Right cardiac atrium (tissue), 5 donors: ENCODE data around the gene SON. TPM values are rescaled to one million over a fixed set of nuclear protein-coding genes. Genes with fewer than 3 reads are reported as not detected.
"Not testable (repeated sequence)": the region's sequence is repeated elsewhere in the genome, so short reads cannot be mapped to it uniquely, and the experiment has no call there.

Source experiments
- ATAC-seq, 2 donors: fragments of 200-7000 bp; cut with Tn5 transposase; one replicate each; pipeline versions ENCODE4 v1.8.0 to v1.9.1; 2020; ENCODE audit warnings: moderate library complexity in 2 of 2, mild to moderate bottlenecking in 1 of 2
- DNase-seq, 3 donors: peaks; one replicate each; pipeline ENCODE4 v3.0.0-alpha.2; 2020
- H3K27ac ChIP-seq: one replicate; pipeline ENCODE4 v1.5.1; 2013; ENCODE audit warnings: mild to moderate bottlenecking, low read length, control low read depth, moderate library complexity
- H3K27me3 ChIP-seq: one replicate; pipeline ENCODE4 v1.6.1; 2013; ENCODE audit not compliant: control insufficient read depth, insufficient read depth
- H3K4me1 ChIP-seq: one replicate; pipeline ENCODE4 v1.6.1; 2013; ENCODE audit warnings: low read length; ENCODE audit not compliant: control insufficient read depth, insufficient read depth
- H3K4me3 ChIP-seq: one replicate; pipeline ENCODE4 v1.5.1; 2013; ENCODE audit warnings: low read length, control low read depth
- H3K9me3 ChIP-seq: one replicate; pipeline ENCODE4 v1.6.1; 2013; ENCODE audit warnings: low read length; ENCODE audit not compliant: control insufficient read depth
- WGBS: extraction: QIAGEN DNeasy Blood & Tissue Kit; methylation state at CpG from one replicate; pipeline ENCODE4 v1.1.7; 2013; 5-methylcytosine and 5-hydroxymethylcytosine counted together
- intact Hi-C, 4 donors: fragments of 100-400 bp; cut with DNase I; formaldehyde crosslinking; loops; one replicate each; pipeline versions ENCODE4 v1.11.0 to v1.14.0; 2022 to 2023
- polyA plus RNA-seq: library from polyadenylated mRNA; stranded (reverse); fragments of 200-250 nt; gene quantifications from one replicate; pipeline ENCODE4 v1.2.3, GENCODE V29; 2013
- total RNA-seq, 4 donors: library from RNA; stranded (reverse); fragmentation: NEBNext Ultra II Directional; extraction: Animal tissue kit (Norgen Biotek cat#: 25700); gene quantifications; one replicate each; pipeline ENCODE4 v1.2.1, GENCODE V29; 2021
- donor health status: healthy with polysubstance abuse.
- donor health status: DM: no; HTN: yes; CAD: no.
- donor health status: DM: no; HTN: no; CAD: no.
- donor health status: DM: no; HTN: yes; CAD: no; lungs with severe emphysema.
- donor health status: DM: yes; HTN: yes; CAD: no.

Gene SON
- total and polyA plus RNA-seq, 5 donors = 91.2 to 204 (median 172) TPM

DNA sequence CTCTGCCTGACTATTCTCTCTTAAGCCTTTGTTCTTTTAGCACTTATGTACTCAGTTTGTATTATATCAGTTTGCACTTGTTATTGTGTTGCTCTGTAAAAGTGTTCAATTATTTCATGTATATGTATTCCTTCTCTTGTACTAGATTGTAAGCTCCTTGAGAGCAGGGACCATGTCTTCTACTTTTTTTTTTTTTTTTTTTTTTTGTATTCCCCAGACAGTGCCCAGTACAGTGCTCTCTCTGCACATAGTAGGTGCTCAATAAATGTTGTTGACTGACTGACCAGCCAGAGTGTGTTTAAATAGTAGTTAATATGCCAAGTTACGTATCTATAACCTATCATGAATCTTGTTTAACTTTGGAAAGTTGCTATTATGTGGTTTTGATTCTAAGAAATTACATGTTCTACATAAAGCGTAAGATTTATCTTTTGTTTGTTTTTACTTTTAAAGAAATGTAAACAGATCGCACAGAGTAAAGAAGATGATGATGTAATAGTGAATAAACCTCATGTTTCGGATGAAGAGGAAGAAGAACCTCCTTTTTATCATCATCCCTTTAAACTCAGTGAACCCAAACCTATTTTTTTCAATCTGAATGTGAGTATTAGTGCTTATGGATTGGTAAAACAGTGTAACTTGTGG, 16.1 kb downstream of the SON start:
- Histone ChIP-seq H3K4me1 (peaks cover 5% of the 10 kb centered on the region), H3K27me3 (no peaks in the 10 kb centered on the region), H3K4me3 (no peak overlapping the region), H3K9me3 (no peaks in the 10 kb centered on the region), H3K27ac (no peak overlapping the region)
- no peak for DNase-seq
- 92% methylated on average over 4 of the region's 4 CpGs for WGBS
- no peak for ATAC-seq
- intact Hi-C loops = no loop called here

DNA sequence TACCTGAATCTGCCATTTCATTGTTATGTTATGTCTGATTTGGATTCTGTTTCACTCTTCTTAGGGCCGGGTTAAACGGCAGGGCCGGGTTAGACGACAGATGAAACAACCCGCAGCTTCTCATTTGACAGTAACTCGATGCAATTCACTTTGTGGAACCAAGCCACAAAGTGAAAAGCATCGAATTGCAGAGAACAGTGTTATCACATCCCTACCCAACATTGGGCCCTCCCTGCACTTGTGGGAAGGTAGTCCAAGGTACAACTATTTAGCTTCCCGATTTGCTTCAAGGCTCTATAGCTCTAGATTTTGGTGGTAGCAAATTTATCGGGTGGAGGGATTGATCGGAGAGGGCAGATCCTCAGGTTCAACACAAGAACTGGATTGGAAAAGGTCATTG, 17.0 kb downstream of the SON start:
- 90% methylated on average over 10 of the region's 10 CpGs for WGBS
- H3K4me3 ChIP-seq = no peak overlapping the region
- no peak for ATAC-seq

DNA sequence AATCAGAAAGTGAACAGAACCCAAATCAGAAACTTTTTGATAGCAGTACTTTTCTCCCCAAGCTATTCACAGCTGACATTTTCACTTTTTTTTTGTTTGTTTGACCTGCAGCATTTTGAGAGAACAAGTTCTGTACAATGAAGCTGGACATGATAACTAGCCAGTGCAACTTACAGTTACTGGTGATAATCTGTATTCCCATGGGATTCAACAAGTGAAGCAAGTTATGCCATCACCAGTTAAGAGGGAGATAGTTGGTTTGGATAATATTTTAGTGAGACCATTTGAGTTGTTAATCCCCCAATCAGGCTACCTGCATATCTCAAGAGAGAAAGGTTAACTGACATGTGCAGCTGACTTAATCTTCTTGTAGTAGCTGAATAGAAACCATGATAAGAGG, 18.1 kb downstream of the SON start:
- DNase-seq (no peak), ATAC-seq (no peak)
- Histone ChIP-seq H3K27ac (no peak overlapping the region), H3K4me1 (peaks cover 5% of the 10 kb centered on the region), H3K27me3 (no peaks in the 10 kb centered on the region), H3K4me3 (no peak overlapping the region), H3K9me3 (no peaks in the 10 kb centered on the region)
- intact Hi-C loops = no loop called here

More for the DNA sequence above, 17.0 kb downstream of the SON start:
- no peaks in the 10 kb centered on the region for H3K27me3 ChIP-seq
- intact Hi-C loops = no loop called here
- no peaks in the 10 kb centered on the region for H3K9me3 ChIP-seq
- no peak overlapping the region for H3K27ac ChIP-seq
- no peak for DNase-seq
- H3K4me1 ChIP-seq = peaks cover 5% of the 10 kb centered on the region

DNA sequence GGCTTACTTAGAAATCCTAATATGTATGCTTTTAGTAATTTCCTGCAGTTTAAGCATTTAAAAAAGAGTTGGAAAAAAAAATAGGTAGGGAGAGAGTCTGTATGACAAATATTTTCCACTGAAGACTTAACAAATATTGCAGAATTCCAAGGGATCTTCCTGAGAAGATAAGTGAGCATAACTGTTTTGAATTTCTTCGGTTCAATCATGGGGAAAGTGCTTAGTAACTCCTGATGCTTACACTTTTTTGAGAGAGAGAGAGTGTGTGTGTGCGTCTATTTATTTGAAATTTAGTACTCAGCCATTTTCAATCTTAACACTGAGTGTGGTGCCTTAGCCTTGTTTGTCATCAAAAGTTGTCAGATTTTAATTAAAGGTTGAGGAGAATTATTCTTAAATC, 18.5 kb downstream of the SON start:
- Histone ChIP-seq H3K9me3 (no peaks in the 10 kb centered on the region), H3K4me3 (no peak overlapping the region), H3K27me3 (no peaks in the 10 kb centered on the region), H3K4me1 (peaks cover 5% of the 10 kb centered on the region), H3K27ac (no peak overlapping the region)
- DNase-seq (no peak), ATAC-seq (peak in 1 of 2 donors; percentile 32)
- intact Hi-C loops = no loop called here
- WGBS = 61% methylated on average over 2 of the region's 2 CpGs

DNA sequence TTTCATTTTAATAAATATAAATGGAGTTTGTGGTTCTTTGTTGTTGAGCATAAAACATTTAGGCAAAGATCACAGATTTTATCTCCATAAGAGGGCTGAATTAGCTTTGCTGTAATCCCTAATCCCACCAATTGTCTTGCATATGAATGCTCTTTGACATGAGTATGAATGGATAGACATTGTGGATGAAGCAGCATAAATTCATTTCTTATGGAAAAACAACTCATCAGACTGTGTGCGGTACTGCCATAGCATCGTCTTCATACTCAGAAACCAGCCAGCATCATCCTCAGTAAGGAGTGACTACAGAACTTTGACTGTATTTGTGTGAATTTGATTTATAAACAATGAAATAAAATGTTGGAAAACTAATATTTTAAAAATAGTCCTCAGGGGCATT, 19.6 kb downstream of the SON start:
- Histone ChIP-seq H3K4me1 (peaks cover 1% of the 10 kb centered on the region), H3K9me3 (no peaks in the 10 kb centered on the region), H3K27me3 (no peaks in the 10 kb centered on the region), H3K27ac (no peak overlapping the region), H3K4me3 (no peak overlapping the region)
- DNase-seq (no peak), ATAC-seq (no peak)
- intact Hi-C loops = no loop called here
- 98% methylated on average over 2 of the region's 2 CpGs for WGBS

DNA sequence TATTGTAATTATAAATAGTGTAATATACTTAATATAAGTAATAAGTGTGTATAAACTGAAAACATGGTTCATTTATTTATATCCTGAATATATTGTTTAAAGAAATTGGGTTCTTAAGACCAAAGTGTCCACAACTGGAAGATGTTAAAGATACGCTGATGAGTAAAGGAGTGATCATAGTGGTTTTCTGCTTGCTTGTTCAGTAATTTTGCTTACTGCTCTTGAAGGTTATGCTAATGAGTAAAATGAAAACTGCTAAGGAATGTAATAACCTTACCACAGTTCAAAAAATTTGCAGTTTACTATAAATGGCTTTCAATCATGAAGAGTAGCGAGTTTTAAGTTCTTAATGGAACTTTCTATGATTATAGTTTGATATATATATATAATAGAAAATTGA, 23.7 kb downstream of the SON start:
- H3K4me1 ChIP-seq = no peaks in the 10 kb centered on the region
- no peak for DNase-seq
- WGBS = 98% methylated on average over 2 of the region's 2 CpGs
- no peaks in the 10 kb centered on the region for H3K27me3 ChIP-seq
- no peak for ATAC-seq
- H3K4me3 ChIP-seq = no peak overlapping the region
- H3K27ac ChIP-seq = no peak overlapping the region
- intact Hi-C loops = no loop called here
- no peaks in the 10 kb centered on the region for H3K9me3 ChIP-seq

DNA sequence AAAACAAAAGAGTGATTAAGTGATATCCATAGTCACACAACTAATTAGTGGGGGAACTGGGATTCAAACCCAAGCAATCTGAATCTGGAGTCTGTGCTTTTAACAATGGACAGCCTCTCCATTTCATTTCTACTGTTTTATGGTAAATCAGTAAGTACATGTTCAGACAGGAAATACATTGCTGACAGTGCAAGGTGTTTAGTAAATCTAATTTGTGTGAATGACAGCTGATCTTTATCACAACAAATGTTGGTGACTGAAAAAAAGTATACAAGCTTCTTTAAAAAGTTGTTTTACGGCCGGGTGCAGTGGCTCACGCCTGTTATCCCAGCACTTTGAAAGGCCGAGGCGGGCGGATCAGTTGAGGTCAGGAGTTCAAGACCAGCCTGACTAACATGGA, 25.1 kb downstream of the SON start:
- intact Hi-C loops = no loop called here
- Histone ChIP-seq H3K4me3 (no peak overlapping the region), H3K4me1 (no peaks in the 10 kb centered on the region), H3K27me3 (no peaks in the 10 kb centered on the region), H3K27ac (no peak overlapping the region), H3K9me3 (no peaks in the 10 kb centered on the region)
- DNase-seq (no peak), ATAC-seq (no peak)
- 86% methylated on average over 6 of the region's 6 CpGs for WGBS

DNA sequence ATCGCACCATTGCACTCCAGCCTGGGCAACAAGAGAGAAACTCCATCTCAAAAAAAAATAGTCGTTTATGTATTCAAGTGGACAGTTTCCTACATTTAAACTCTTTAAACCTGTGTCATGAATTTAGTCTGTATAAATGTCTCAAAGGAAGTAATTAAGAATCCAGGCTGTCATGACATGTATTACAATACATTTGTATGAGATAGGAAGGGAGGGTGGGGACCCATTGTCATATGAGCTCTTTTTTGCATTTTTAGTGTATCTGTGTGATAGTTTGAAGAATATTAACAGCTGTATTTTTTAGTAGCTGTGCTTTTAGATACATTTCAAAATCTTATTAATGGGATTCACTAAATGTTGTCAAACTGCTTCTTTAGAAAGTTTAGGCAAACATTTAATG, 25.6 kb downstream of the SON start:
- WGBS = 84% methylated on average over 2 of the region's 2 CpGs
- intact Hi-C loops = no loop called here

DNA sequence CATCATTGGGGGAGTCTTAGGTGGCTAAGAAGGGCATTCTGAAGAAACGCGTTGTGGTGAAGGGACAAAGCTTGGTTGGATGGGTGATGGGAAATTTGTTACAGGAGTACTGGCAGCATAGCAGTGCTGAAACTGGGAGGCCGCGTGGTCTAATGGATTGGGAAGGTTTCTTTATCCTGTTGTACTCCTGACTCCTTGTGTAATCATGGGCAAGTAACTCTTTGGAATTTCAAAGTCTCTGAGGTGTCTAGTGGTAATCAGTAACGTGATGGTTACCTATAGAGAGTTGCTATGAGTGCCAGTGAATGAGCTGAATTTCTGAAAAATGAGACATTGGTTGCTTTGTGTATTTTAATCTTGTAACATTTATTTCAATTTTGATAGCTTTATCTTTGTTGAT, 27.2 kb downstream of the SON start:
- intact Hi-C loops = no loop called here
- DNase-seq = no peak
- H3K9me3 ChIP-seq = no peaks in the 10 kb centered on the region
- H3K27ac ChIP-seq = no peak overlapping the region
- H3K4me3 ChIP-seq = no peak overlapping the region
- no peaks in the 10 kb centered on the region for H3K4me1 ChIP-seq
- 88% methylated on average over 5 of the region's 5 CpGs for WGBS
- H3K27me3 ChIP-seq = no peaks in the 10 kb centered on the region
- no peak for ATAC-seq

More for the DNA sequence above, 25.6 kb downstream of the SON start:
- Histone ChIP-seq H3K4me3 (no peak overlapping the region), H3K27me3 (no peaks in the 10 kb centered on the region), H3K4me1 (no peaks in the 10 kb centered on the region), H3K27ac (no peak overlapping the region), H3K9me3 (no peaks in the 10 kb centered on the region)
- ATAC-seq (no peak), DNase-seq (no peak)

DNA sequence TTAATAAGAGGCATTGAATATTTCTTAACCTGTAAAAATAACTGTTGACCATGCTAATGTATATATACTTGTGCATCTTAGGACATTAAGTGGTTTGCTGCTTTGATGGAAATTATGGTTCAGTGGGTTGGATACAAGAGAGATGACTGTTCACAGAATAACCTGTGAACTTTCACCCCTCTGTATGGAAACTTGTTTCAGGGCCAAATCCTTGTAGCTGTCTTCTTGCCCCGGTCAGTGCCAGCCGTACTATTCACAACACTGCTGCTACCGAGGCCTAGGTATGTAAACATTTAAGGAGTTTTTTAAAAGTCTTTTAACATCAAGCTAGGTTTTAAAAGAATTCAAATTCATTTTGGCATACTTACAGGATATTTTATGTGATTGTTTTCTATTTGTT, 29.5 kb downstream of the SON start:
- H3K27me3 ChIP-seq = no peaks in the 10 kb centered on the region
- 43% methylated on average over 3 of the region's 3 CpGs for WGBS
- H3K27ac ChIP-seq = no peak overlapping the region
- intact Hi-C loops = no loop called here
- no peaks in the 10 kb centered on the region for H3K4me1 ChIP-seq
- H3K4me3 ChIP-seq = no peak overlapping the region
- peak in 1 of 2 donors; percentile 63 for ATAC-seq
- DNase-seq = no peak
- H3K9me3 ChIP-seq = no peaks in the 10 kb centered on the region

DNA sequence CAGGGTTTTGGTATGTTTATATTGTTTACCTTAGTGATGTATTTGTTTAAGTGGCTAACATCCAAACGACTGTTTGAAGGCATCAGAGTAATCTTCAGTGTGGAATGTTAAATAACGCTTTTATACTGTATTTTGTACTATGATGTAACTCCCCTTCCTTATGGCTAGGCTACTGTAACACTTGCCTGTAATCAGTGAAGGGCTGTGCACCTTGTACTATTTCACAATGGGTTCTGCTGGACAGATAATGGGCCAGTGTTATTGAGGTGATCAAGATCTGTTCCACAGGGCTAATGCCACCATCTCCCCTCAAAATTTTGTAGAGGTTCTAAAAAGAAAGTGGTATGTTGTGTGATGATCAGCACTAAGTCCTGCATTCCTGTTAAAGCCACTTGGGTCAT, 33.9 kb downstream of the SON start:
- peak in 1 of 2 donors; percentile 37 for ATAC-seq
- H3K27ac ChIP-seq, H3K9me3 ChIP-seq, H3K27me3 ChIP-seq, intact Hi-C loops, H3K4me1 ChIP-seq, DNase-seq, H3K4me3 ChIP-seq: not testable (repeated sequence)
- 51% methylated on average over 2 of the region's 2 CpGs for WGBS

DNA sequence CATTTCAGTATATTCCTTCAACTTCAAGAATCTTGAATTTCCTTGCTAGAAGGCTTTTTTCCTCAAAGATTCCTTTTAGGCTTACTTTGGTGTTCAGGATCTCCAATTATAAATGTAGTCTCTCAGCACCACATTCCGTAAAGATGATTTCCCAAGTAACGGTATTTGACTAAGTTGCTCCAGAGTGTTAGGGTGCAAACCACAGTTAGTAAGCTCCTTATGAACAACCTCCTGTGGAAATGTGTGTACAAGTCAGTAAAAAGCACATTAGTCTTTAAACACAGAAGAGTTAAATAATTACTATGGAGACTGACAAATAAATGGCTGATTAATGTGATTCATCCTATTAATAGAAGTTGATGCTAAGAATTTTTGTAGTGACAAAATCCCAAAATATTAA, 35.4 kb downstream of the SON start:
- WGBS = 78% methylated on average over 2 of the region's 2 CpGs
- H3K4me1 ChIP-seq = no peaks in the 10 kb centered on the region
- ATAC-seq (no peak), DNase-seq (no peak)
- intact Hi-C loops = no loop called here
- H3K4me3 ChIP-seq = no peak overlapping the region
- no peaks in the 10 kb centered on the region for H3K9me3 ChIP-seq
- H3K27ac ChIP-seq = no peak overlapping the region
- no peaks in the 10 kb centered on the region for H3K27me3 ChIP-seq
